DMS53 treated with DMSO at 0.1 percent for 48 hours (cell line): Measurements from ENCODE around the gene EMILIN2.
"Not testable (repeated sequence)": the region's sequence is repeated elsewhere in the genome, so short reads cannot be mapped to it uniquely, and the experiment has no call there.

Experiments used
- DNase-seq: peaks from one replicate; lab custom pipeline; 2025; ENCODE audit not compliant: unreplicated experiment; lab: John Stamatoyannopoulos, UW

The EMILIN2 gene

DNA sequence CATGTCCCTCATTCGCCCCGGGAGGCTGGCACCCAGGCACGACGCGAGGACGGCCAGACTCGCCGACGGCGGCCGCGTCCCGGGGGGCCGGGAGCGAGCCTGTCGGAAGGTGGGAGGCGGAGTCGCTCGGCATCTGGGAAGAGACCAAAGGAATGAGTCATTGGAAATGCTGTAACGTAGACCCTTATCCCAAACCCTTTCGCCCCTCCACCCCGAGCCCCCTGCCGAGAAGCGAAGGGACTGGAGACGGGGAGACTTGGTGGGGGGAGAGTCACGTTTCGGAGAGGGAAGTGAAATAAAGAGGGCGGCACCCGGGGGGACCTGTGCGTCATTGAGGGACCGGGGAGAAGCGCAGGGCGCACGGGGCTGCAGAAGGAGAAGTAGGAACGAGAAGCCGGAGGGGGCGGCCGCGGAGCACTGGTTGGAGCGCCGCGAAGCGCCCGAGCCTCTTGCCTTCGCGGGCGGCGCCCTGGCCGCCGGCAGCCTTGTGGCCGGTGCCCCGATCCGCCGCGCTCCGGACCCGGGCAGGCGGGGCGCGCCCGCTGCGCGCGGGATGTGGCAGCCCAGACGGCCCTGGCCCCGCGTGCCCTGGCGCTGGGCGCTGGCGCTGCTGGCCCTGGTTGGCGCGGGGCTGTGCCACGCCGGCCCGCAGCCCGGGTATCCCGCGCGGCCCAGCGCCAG lies at the start of gene EMILIN2:
EMILIN2 (plus strand) TSS at position 371 of the 681 bp plus-strand sequence; CDS start at position 554, 183 bp downstream.
- DNase-seq, result no peak

DNA sequence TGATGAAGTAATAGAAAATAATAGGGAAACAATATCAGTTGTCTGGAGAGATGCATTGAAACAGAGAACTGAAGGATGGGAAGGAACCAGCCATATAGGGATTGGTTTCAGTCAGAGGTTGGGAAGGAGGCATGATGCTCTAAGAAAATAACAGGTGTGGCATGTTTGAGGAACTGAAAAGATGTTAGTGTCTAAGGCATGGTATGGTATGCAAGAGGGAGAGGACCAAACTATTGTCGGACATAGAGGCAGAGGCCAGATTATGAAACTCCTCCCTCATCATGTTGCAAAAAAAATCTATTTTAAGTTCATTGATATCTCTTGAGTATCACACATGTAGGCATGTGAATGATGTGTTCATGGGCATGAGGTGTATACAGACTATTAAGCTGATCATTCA lies 48.9 kb upstream of the EMILIN2 start:
- no peak for DNase-seq

DNA sequence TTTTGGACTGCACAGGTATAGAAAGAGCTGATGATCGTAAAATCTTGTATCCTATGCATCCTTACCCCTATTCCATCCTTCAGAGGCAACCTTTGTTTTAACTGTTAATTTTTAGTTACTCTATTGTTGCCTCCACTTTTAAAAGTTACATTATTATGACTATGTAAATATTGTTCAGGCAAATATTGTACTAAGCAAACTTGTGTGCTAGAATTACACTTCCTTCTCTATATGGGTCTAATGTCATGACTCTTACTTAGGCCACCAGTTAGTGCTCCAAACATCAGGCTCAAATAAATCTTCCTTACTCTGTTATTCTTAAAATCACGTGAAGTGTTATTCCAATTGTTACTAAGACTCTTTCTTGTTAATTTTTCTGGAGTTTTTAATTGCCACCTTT lies 47.4 kb upstream of the EMILIN2 start:
- no peak for DNase-seq

DNA sequence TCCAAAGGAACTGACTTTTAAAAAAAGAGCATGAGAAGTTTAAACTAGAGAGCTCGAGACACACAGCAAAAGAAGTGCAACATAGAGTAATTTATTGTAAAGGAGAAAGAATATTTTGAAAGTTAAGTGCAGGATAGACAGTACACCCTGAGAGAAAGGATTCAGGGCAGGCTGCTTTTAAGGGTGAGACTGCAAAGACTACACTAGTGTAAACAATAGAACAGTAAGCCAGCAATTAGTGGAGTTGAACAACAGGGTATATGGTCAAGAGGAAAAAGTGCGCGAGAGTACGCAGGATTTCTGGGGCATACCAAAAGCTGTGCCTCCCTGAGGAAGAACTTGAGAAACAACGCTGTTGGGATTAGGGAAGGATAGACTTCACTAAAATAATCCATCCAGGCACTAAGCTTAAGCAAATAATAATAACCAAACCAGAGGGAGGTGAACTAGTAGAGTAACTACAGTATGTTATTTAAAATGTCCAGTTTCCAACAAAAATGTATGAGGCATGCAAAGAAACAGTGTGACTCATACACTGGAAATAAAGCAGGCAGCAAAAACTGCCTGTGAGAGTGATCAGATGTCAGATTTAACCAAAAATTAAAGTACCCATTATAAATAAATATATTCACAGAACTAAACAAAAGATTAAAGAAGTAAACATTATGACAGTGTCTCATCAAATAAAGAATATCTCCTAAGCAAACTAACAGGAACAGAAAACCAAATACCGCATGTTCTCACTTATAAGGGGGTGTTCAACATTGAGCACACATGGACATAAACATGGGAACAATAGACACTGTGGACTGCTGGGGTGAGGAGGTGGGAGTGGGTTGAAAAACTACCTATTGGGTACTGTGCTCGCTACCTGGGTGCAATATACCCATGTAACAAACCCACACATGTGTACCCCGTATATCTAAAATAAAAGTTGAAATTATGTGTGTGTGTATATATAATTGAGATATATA lies 40.5 kb upstream of the EMILIN2 start:
- no peak for DNase-seq

DNA sequence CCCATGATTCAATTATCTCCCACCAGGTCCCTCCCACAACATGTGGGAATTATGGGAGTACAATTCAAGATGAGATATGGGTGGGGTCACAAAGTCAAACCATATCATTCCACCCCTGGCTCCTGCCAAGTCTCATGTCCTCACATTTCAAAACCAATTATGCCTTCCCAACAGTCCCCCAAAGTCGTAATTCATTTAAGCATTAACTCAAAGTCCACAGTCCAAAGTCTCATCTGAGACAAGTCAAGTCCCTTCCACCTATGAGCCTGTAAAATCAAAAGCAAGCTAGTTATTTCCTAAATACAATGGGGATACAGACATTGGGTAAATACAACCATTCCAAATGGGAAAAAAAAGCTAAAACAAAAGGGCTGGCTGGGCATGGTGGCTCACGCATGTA lies 38.2 kb upstream of the EMILIN2 start:
- not testable (repeated sequence) for DNase-seq

DNA sequence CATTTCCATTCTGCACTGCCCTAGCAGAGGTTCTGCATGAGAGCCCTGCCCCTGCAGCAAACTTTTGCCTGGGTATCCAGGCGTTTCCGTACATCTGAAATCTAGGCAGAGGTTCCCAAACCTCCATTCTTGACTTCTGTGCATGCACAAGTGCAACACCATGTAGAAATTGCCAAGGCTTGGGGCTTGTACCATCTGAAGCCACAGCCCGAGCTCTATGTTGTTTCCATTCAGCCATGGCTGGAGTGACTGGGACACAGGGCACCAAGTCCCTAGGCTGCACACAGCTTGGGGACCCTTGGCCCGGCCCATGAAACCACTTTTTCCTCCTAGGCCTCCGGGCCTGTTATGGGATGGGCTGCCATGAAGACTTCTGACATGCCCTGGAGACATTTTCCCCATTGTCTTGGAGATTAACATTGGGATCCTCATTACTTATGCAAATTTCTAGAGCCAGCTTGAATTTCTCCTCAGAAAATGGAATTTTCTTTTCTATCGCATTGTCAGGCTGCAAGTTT lies 37.1 kb upstream of the EMILIN2 start:
- not testable (repeated sequence) for DNase-seq

DNA sequence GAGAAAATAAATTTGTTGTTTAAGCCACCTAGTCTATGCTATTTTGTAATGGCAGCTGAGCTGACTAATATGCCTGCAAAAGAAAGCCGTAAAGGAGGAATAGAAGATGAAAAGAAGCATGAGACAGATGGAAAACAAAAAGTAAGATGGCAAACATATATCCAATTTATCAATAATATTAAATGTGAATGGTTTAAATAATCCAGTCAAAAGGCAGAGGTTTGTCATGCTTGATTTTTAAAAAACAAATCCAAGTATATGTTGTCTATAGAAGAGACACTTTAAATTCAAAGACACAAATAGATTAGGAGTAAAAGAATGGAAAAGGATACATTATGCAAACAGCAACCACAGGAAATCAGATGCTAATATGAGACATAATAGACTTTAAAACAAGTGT lies 35.4 kb upstream of the EMILIN2 start:
- no peak for DNase-seq

DNA sequence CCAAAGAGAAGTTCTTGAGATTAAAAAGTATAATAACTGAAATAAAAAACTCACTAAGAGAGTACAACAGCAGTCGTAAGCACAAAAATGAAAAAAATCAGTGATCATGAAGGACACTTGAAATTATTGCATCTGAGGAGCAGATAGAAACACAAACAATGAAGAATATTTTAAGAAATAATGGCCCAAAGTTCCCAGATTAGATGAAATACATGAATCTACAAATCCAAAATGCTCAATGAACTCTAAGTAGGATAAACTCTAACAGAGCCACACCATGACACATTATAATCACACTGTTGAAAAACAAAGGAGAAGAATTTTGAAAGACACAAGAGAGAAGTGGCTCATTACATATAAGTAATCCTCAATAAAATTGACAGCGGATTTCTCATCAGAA lies 31.9 kb upstream of the EMILIN2 start:
- no peak for DNase-seq

DNA sequence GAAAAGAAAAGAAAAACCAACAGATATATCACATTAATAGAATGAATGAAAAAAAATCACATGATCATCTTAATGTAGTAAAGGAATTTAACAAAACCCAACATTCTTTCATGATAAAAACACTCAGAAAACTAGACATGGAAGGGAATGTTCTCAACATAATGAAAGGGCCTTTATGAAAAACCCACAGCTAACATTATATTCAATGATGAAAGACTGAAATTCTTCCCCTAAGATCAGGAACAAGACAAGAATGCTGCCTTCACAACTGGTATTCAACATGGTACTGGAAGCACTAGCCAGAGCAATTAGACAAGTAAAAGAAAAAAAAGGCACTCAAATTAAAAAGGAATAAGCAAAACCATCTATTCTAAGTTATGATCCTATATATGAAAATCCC lies 28.5 kb upstream of the EMILIN2 start:
- no peak for DNase-seq

DNA sequence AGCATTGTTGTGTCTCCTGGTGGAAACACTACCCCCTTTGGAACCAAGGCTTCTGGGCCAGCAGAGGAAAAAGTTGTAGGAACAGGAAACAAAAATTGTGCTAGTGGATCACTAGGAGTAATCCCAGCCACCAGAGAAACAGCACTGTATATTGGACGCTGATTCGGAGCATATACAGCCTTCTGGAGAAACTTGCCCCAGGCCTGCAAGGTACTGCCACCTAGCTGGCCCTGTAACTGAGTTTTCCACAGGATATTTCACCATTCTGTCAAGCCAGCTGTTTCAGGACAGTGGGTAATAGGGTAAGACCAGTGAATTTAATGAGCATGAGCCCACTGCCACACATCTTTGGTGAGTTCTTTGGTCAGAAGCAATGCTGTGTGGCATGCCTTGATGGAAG lies 25.1 kb upstream of the EMILIN2 start:
- DNase-seq, result no peak

DNA sequence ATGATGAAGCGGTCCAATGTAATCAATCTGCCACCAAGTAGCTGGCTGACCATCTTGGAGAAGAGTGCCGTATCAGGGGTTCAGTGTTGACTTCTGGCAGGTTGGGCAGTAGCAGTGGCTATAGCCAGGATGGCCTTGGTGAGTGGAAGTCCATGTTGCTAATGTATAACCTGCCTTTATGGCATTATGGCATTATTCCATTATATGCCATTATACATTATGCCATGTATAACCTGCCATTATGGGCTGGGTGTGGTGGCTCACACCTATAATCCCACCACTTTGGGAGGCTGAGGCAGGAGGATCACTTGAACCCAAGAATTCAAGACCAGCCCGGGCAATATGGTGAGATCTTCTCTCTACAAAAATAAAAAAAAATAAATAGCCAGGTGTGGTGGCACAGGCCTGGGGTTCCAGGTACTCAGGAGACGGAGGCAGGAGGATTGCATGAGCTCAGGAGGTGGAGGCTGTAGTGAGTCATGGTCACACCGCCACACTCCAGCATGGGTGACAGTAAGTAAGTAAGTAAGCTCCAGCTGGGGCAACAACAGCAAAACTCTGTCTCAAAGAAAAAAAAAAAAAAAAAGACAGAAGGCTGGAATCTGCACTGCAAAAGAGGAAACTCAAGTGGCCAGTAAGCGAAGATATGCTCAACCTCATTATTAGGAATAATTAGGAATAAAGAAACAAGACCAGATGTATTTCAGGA lies 24.4 kb upstream of the EMILIN2 start:
- no peak for DNase-seq

DNA sequence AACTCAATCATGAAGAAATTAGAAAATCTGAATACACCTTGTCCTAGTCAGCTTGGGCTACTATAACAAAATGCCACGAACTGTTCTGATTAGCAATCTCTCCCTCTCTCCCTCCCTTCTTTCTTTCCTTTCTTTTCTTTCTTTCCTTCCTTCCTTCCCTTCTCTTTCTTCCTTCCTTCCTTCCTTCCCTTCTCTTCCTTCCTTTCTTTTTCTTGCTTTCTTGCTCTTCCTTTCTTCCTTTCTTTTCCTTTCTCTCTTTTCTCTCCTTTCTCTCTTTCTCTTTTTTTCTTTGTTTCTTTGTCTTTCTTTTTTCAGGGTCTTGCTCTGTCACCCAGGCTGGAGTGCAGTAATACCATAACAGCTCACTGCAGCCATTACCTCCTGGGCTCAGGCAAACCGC lies 23.6 kb upstream of the EMILIN2 start:
- no peak for DNase-seq

DNA sequence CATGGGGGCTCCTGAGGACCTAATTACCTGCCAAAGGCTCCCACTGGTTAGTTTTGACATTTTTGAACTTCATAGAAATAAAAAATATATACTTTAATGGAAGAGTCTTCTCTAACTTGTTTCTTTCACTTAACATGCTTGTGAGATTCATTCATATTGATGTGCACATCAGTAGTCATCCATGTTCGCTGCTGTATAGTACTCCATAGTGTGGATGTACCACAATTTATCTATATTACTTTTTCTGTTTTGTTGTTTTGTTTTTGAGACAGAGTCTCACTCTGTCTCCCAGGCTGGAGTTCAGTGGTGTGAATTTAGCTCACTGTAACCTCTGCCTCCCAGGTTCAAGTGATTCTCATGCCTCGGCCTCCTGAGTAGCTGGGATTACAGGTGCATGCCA lies 22.8 kb upstream of the EMILIN2 start:
- DNase-seq, result no peak

DNA sequence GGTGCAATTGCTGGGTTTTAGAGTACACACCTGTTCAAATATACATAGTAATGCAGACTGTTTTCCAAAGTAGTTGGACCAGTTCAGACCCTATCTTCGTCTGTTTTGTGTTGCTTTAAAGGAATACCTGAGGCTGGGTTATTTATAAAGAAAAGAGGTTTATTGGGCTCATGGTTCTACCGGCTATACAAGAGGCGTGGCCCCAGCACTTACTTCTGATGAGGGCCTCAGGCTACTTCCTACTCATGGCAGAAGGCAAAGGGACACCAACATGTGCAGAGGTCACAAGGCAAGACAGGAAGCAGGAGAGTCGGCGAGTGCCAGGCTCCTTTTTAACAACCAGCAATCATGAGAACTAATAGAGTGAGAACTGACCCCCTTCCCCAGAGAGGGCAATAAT lies 21.9 kb upstream of the EMILIN2 start:
- DNase-seq, result no peak

DNA sequence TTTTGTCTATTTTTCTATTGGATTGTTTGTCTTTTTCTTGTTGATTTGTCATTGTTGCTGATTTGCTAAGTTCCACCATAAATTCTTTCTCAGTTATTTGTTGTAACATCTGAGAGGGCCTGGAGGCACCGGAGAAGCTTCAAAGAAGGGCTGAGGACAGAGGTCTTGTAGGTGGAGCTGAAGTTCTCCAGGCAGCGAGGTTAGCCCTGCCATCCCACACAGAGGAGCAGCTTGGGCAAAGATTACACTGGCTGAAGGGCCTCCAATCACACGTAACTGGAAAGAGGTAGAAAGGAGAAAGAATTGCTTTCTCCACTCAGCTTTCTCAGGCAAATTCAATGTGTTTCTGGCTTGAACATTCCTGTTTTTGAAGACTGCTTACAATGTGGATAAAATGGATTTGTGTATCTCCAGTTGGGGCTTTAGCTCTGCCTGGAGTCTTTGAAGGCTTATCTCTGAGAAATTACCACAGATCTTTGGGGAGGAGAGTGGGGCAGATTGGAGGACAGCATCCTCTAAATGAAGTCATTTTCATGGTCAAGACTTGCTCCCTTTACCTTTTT lies 21.1 kb upstream of the EMILIN2 start:
- DNase-seq, result no peak

DNA sequence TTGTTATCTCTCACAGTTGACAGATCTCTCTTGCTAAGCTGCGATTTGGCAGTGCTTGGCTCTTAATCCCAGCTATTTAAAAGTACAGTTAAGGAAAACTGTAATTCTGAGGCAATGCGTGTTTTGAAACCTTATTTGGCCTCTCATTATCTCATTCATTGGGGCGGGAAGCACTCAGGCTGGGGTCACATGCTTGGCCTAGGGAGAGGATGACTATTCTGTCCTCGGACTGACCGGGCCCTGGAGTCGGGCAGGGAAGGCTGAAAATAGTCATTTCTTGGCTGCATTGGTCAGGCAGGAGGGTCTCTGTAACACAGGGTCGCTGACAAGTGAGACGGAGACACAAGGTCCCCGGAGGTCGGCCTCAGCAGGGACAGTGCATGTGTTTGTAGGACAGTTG lies 20.2 kb upstream of the EMILIN2 start:
- no peak for DNase-seq

DNA sequence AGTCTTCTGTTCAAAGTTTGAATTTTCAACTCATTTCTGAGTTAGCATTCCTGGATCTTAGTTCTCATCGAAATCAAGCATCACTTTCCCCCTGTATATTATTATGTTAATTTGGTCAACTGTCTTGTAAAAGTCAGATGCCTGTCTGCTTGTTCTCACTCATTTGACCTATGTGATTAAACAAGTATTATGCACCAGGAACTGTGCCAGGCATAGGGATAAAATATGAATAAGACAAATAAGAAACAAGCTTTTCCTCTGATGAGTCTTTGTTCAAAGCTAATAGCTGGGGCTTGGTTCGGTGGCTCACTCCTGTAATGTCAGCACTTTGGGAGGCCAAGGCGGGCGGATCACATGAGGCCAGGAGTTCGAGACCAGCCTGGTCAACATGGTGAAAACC lies 19.7 kb upstream of the EMILIN2 start:
- DNase-seq, result no peak

DNA sequence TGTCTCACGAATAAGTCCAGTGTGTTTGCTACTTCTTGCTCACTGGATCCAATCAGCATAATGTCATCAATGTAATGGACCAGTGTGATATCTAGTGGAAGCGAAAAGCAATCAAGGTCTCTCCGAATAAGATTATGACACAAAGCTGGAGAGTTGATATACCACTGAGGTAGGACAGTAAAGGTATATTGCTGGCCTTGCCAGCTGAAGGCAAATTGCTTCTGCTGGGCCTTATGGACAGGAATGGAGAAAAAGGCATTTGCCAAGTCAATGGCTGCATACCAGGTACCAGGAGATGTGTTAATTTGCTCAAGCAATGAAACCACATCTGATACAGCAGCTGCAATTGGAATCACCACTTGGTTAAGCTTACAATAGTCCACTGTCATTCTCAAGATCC lies 10.7 kb upstream of the EMILIN2 start:
- DNase-seq, result not testable (repeated sequence)

DNA sequence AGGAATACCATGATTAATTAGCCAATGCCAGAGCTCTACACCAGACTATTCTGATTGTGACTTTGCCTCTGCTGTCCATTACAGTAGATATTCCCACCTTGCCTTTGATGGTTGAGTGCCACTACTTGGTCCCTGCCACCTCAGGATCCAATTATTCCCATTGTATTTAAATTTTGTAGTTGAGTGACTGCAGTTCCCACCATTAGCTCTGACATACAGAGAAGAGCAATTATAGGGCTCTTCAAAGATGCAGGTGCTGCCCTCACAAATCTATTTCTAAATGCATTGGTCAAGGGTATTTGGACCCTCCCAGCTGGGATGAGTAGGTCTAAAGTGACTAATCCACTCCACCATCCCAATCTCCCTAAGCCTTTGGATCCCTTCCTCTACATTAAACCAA lies 9.5 kb upstream of the EMILIN2 start:
- not testable (repeated sequence) for DNase-seq

DNA sequence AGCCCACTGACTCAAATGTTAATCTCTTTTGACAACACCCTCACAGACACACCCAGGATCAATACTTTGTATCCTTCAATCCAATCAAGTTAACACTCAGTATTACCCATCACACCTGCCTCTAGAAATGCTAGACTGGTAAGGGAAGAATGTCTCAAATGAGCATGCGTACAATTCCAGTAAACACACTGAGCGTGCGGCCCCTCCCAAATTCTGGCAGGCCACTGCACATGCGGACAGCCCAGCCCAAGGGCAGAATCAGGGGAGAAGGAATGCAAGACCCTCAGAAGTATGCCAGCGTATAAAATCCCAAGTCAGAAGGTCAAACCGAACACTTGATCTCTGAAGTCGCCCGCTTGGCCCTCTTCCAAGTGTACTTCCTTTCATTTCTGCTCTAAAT lies 7.6 kb upstream of the EMILIN2 start:
- DNase-seq, result no peak

DNA sequence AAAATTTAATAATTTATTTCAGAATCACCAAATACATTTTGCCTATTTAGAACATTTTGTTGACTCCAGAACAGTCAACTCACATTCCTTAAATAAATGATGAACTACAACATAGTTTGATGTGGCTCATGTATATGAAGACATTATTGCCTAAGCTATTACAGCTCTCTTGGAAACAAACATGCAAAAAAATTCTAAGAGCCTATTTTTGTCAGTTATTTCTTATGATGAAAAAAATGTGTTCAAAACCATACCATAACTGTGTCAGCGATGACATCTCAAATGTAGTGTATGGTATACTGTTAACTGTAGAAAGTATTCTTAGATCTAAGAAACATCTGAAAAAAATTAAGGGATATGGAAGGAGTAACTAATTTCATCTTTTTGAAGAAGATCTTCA lies 6.3 kb upstream of the EMILIN2 start:
- DNase-seq, result no peak
